ENCODE data around the gene IDI1.

GRCh38 chr10:1064964-1065247, 16.0 kb upstream of the IDI1 start:
- no peak for TF ChIP-seq EP300 (IDR thresholded peaks at IDR 0.05; ENCODE audit: borderline replicate concordance)
- no peak for TF ChIP-seq RAD21 (IDR thresholded peaks at IDR 0.05; ENCODE audit: low read depth)
- no peak for TF ChIP-seq YY1 (IDR thresholded peaks at IDR 0.05; ENCODE audit: low read depth)
- no peak for TF ChIP-seq FOXM1 (IDR thresholded peaks at IDR 0.05; ENCODE audit: borderline replicate concordance, low read depth)
- TF ChIP-seq EGR1 (IDR thresholded peaks at IDR 0.05) = no peak
- no peak for TF ChIP-seq MAX (IDR thresholded peaks at IDR 0.05)
- no peak for TF ChIP-seq USF1 (IDR thresholded peaks at IDR 0.05)
- no peak for TF ChIP-seq CREB1 (IDR thresholded peaks at IDR 0.05; ENCODE audit: low read depth)
- TF ChIP-seq REST (IDR thresholded peaks at IDR 0.05; ENCODE audit: low read depth) = no peak
- no peak for TF ChIP-seq CEBPB (IDR thresholded peaks at IDR 0.05)
- no peak for TF ChIP-seq TAF1 (IDR thresholded peaks at IDR 0.05; ENCODE audit: low read depth)
